Neural progenitor cell (in vitro differentiated cells): ENCODE measurements around the gene QRFP. TPM values are rescaled to one million over a fixed set of nuclear protein-coding genes. Genes with fewer than 3 reads are reported as not detected.

Source experiments
- DNase-seq: peaks from one replicate; pipeline ENCODE4 v3.0.0-alpha.2; 2016; ENCODE audit warnings: low spot score
- H2AFZ ChIP-seq: fragments of 200-600 bp; sonication (generic); replicated peaks from 2 replicates; pipeline ENCODE4 v1.6.1; 2016; ENCODE audit warnings: antibody characterized with exemption
- H3F3A ChIP-seq: fragments of 200-600 bp; sonication (generic); 2 replicates; pipeline ENCODE4 v1.6.1; 2016; ENCODE audit warnings: antibody characterized with exemption, low read depth
- H3K27ac ChIP-seq: fragments of 200-600 bp; sonication (generic); 2 replicates; pipeline ENCODE4 v1.5.1; 2016; ENCODE audit warnings: mild to moderate bottlenecking
- H3K27me3 ChIP-seq: fragments of 200-600 bp; sonication (generic); 2 replicates; pipeline ENCODE4 v1.6.1; 2016; ENCODE audit warnings: mild to moderate bottlenecking, moderate library complexity
- H3K36me3 ChIP-seq: fragments of 200-600 bp; sonication (generic); 2 replicates; pipeline ENCODE4 v1.5.1; 2016
- H3K4me1 ChIP-seq: fragments of 200-600 bp; sonication (generic); 2 replicates; pipeline ENCODE4 v1.6.1; 2016; ENCODE audit warnings: mixed run types
- H3K4me2 ChIP-seq: fragments of 200-600 bp; sonication (generic); 2 replicates; pipeline ENCODE4 v1.6.1; 2016
- H3K4me3 ChIP-seq: fragments of 200-600 bp; sonication (generic); 2 replicates; pipeline ENCODE4 v1.5.1; 2016
- H3K79me2 ChIP-seq: fragments of 200-600 bp; sonication (generic); 2 replicates; pipeline ENCODE4 v1.6.1; 2016; ENCODE audit warnings: low read depth
- H3K9ac ChIP-seq: fragments of 200-600 bp; sonication (generic); 2 replicates; pipeline ENCODE4 v1.6.1; 2016
- H3K9me3 ChIP-seq: fragments of 200-600 bp; sonication (generic); 2 replicates; pipeline ENCODE4 v1.5.1; 2016; ENCODE audit warnings: low read depth
- H4K20me1 ChIP-seq: fragments of 200-600 bp; sonication (generic); 2 replicates; pipeline ENCODE4 v1.6.1; 2016; ENCODE audit warnings: low read depth
- H3K27ac Mint-ChIP-seq: 3 replicates; pipeline ENCODE4 v1.8.0; 2021; ENCODE audit warnings: mixed read lengths
- H3K27me3 Mint-ChIP-seq: 2 replicates; pipeline ENCODE4 v1.8.0; 2022; ENCODE audit warnings: low read depth, mild to moderate bottlenecking, inconsistent platforms, moderate library complexity, mixed read lengths; ENCODE audit not compliant: insufficient read depth
- H3K36me3 Mint-ChIP-seq: 3 replicates; pipeline ENCODE4 v1.8.0; 2021; ENCODE audit warnings: mixed read lengths
- H3K4me1 Mint-ChIP-seq: 3 replicates; pipeline ENCODE4 v1.8.0; 2021; ENCODE audit warnings: mixed read lengths
- H3K4me3 Mint-ChIP-seq: 3 replicates; pipeline ENCODE4 v1.8.0; 2021; ENCODE audit warnings: mild to moderate bottlenecking, moderate library complexity, mixed read lengths
- H3K9me3 Mint-ChIP-seq: 3 replicates; pipeline ENCODE4 v1.8.0; 2020; ENCODE audit warnings: mixed read lengths
- EZH2 ChIP-seq: fragments of 200-600 bp; sonication (generic); IDR thresholded peaks from 2 replicates; pipeline ENCODE4 v1.6.1; 2017; ENCODE audit warnings: antibody characterized with exemption, mild to moderate bottlenecking, moderate library complexity
- EZH2phosphoT487 ChIP-seq: fragments of 200-600 bp; sonication (generic); IDR thresholded peaks from 2 replicates; pipeline ENCODE4 v1.6.1; 2017; ENCODE audit warnings: antibody characterized with exemption
- total RNA-seq: library from RNA; depleted of rRNA; stranded (reverse); fragments of >200 nt; gene quantifications from 2 replicates; pipeline ENCODE4 v1.2.3, GENCODE V29; 2015; ENCODE audit warnings: low replicate concordance
- TF ChIP-seq, protein P1 (sequence below): fragments of 200-600 bp; sonication (generic); IDR thresholded peaks from 2 replicates; pipeline ENCODE4 v1.5.1; 2017; ENCODE audit warnings: antibody characterized with exemption, mild to moderate bottlenecking

QRFP gene
- total RNA-seq, 1 donor from 2014 or later: not detected

DNA sequence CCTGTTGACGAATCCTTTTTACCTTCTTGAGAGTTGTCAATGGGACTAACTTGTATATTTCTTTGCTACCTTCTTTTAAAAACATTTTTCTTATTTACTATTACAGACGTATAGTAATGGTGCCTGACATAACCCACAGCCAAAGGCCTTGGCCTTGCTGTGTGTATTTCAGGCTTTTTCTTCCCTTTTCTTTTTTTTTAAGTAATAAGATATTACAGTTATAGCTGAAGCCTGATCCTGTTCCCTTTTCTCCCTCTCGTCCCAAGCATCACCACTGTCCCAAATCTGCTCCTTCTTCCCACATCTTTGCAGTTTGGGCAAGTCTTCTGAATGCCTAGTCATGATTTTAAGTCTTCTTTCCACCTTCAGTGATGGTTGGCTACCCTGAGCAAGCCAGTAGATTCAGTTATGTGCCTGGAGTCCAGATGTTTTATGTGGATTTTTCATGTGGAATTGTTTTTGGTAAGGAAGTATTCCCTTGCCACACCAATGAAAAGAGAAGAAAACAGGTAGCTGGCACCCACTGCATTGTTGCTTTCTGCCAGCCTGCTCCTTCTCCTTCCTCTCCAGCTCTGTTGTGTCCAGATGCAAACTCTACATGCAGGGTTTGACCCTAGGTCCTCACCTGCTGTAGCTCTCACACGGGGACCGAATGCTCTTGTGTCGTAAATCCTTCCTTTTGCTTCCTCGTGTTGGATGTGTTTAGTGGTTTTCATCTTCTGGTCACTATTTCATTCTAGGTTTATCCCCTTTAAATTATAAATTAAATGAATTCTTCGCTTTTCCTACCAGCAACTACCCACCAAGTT, 35.0 kb downstream of the QRFP start:
- Histone ChIP-seq H3F3A (peaks cover 32% of the 10 kb centered on the region), H3K9ac (no peak overlapping the region), H3K27me3 (no peaks in the 10 kb centered on the region), H3K36me3 (peaks cover 9% of the 10 kb centered on the region), H3K79me2 (peaks cover 68% of the 10 kb centered on the region), H4K20me1 (peaks cover 93% of the 10 kb centered on the region), H3K9me3 (no peaks in the 10 kb centered on the region), H3K4me2 (no peak overlapping the region), H3K4me3 (no peak overlapping the region), H3K4me1 (peaks cover 4% of the 10 kb centered on the region), H3K27ac (no peak overlapping the region), H2AFZ (no peak overlapping the region)
- peaks cover 8% of the 10 kb centered on the region for H3K27me3 Mint-ChIP-seq
- H3K4me1 Mint-ChIP-seq: peaks cover 40% of the 10 kb centered on the region
- H3K27ac Mint-ChIP-seq: no peak overlapping the region
- TF ChIP-seq, protein P1, sequence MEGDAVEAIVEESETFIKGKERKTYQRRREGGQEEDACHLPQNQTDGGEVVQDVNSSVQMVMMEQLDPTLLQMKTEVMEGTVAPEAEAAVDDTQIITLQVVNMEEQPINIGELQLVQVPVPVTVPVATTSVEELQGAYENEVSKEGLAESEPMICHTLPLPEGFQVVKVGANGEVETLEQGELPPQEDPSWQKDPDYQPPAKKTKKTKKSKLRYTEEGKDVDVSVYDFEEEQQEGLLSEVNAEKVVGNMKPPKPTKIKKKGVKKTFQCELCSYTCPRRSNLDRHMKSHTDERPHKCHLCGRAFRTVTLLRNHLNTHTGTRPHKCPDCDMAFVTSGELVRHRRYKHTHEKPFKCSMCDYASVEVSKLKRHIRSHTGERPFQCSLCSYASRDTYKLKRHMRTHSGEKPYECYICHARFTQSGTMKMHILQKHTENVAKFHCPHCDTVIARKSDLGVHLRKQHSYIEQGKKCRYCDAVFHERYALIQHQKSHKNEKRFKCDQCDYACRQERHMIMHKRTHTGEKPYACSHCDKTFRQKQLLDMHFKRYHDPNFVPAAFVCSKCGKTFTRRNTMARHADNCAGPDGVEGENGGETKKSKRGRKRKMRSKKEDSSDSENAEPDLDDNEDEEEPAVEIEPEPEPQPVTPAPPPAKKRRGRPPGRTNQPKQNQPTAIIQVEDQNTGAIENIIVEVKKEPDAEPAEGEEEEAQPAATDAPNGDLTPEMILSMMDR: no peak
- TF ChIP-seq EZH2phosphoT487 (no peak), EZH2 (no peak)
- no peaks in the 10 kb centered on the region for H3K9me3 Mint-ChIP-seq
- peaks cover 16% of the 10 kb centered on the region for H3K36me3 Mint-ChIP-seq
- DNase-seq: no peak
- no peak overlapping the region for H3K4me3 Mint-ChIP-seq

DNA sequence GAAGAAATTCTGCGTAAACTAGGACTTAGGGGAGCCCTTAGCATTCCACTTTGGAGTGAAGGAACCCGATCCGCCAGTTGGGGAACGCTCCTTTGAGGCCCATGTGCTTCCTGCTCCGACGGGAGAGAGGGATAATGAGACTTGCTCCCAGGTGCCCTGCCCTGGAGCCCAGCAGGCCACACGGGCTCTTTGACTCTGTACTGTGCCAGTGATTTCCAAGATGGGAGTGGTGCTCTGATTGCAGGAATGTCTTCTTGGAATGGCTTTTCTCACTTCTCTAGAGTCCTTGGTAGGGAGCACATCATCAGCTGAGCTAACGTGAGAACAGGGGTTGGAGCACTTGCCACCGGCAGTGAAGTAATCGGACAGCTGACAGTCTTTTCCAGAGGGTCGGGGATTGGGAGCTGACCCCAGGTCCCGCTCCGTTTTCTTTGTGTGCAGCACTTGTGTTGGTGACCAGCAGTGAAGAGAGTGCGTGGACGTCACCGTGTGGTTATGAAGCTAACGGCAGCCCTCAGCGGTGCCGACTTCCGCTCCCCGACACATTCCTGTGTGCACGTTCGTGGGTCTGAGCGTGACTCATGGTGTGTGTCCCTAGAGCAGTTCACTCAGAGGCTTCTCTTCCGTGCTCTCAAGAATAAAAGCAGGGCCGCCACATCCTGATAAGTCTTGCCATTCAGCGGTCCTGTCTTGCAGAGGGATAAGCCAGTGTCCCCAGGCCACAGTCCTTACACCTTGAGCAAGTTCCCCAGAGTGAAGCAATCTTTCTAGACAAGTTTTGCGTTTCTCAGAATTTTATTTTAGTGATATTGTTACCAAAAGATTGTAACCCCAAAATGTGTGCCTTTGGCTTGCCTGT, 35.9 kb downstream of the QRFP start:
- Mint-ChIP-seq H3K4me1 (peaks cover 40% of the 10 kb centered on the region), H3K4me3 (no peak overlapping the region), H3K9me3 (no peaks in the 10 kb centered on the region), H3K27ac (peak overlapping the region; percentile 72), H3K27me3 (peaks cover 6% of the 10 kb centered on the region), H3K36me3 (peaks cover 21% of the 10 kb centered on the region)
- H3K27me3 ChIP-seq: no peaks in the 10 kb centered on the region
- peaks cover 26% of the 10 kb centered on the region for H3F3A ChIP-seq
- no peak overlapping the region for H3K4me2 ChIP-seq
- peaks cover 71% of the 10 kb centered on the region for H3K79me2 ChIP-seq
- H4K20me1 ChIP-seq: peaks cover 89% of the 10 kb centered on the region
- peak overlapping the region; percentile 12 for H3K27ac ChIP-seq
- peak; percentile 43 for DNase-seq
- H3K4me3 ChIP-seq: no peak overlapping the region
- H3K9me3 ChIP-seq: no peaks in the 10 kb centered on the region
- H3K9ac ChIP-seq: no peak overlapping the region
- H2AFZ ChIP-seq: no peak overlapping the region
- TF ChIP-seq, protein P1: no peak
- no peak for TF ChIP-seq EZH2
- no peak for TF ChIP-seq EZH2phosphoT487
- H3K4me1 ChIP-seq: peaks cover 4% of the 10 kb centered on the region
- H3K36me3 ChIP-seq: peaks cover 11% of the 10 kb centered on the region

DNA sequence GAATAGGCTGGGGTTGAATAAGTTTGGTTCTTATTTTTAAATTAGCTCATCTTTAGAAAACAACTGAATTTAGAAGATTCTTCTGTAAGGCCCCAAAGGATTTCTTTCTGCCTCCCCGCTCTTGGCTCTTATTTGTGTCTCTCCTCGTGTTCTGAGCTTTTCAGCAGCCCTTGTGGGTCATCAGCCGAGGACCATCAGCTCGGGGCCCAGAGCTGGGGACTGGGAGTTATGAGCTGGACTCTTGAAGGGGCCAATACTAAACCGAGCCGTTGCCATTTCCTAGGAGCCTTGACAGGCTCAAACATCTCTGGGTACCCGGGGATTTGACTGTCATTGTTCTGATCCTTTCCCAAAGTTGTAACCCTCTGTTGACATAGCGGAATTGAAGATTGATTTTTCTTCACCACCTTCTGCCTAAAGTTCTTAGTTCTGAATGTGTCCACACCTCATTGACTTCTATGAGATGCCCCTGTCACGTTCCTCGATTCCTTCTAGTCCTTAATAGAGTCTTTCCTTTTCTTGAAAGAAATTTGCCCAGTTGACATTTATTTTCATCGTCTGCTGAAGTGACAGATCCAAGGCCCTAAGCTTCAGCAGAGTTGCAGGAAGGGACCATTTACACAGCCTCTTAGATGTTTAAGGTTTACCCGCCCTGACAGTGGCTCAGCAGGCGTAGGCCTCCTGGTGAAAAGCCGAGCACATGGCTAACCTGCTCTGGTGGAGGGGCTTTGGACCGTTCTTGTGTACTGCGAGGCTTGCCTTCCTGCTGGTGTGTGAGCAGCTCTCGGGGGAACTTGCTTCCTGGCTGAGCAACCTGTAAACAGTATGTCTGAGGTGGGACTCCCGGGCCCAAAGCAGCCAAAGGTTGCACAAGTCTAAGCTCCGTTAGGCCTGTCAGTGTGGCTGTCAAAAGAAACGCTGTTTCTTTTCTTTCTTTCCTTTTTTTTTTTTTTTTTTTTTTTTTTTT, 37.6 kb downstream of the QRFP start:
- H3K36me3 ChIP-seq: peaks cover 20% of the 10 kb centered on the region
- no peak overlapping the region for H3K9ac ChIP-seq
- TF ChIP-seq EZH2phosphoT487 (no peak), EZH2 (no peak)
- TF ChIP-seq, protein P1: no peak
- no peaks in the 10 kb centered on the region for H3K27me3 ChIP-seq
- H3K4me1 ChIP-seq: peaks cover 4% of the 10 kb centered on the region
- H3K27me3 Mint-ChIP-seq: peaks cover 6% of the 10 kb centered on the region
- H3K9me3 ChIP-seq: no peaks in the 10 kb centered on the region
- no peak overlapping the region for H3K4me3 Mint-ChIP-seq
- no peak overlapping the region for H3K4me2 ChIP-seq
- no peak overlapping the region for H2AFZ ChIP-seq
- H3K4me3 ChIP-seq: no peak overlapping the region
- peaks cover 85% of the 10 kb centered on the region for H4K20me1 ChIP-seq
- H3K4me1 Mint-ChIP-seq: peaks cover 40% of the 10 kb centered on the region
- no peaks in the 10 kb centered on the region for H3K9me3 Mint-ChIP-seq
- no peak overlapping the region for H3K27ac ChIP-seq
- peaks cover 26% of the 10 kb centered on the region for H3K36me3 Mint-ChIP-seq
- peaks cover 15% of the 10 kb centered on the region for H3F3A ChIP-seq
- no peak for DNase-seq
- H3K27ac Mint-ChIP-seq: no peak overlapping the region
- peaks cover 76% of the 10 kb centered on the region for H3K79me2 ChIP-seq
